ENCODE results near the gene GDPD5.

The GDPD5 gene

DNA sequence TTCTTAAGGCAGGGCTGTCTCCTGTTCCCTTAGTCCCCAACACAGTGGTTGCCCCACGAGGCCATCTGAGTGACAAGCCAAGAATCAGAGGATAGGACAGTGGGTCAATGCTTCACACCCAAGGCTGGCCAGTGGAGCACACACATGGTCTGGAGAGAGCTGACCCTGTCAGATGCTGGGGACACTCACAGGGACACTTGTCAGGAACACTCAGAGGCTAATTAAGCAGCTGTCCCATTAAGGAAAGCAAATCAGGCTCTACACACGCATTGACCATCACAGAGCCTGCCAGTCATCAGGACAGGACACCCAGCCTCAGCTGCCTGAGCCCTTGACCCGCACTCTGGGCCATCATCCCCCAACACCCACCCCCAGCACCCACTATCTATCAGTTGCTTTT, 18.2 kb downstream of the GDPD5 start:
- no peak overlapping the region; the same call in 1 of the 2 replicates for H3K27ac ChIP-seq
- TF ChIP-seq, protein P1, sequence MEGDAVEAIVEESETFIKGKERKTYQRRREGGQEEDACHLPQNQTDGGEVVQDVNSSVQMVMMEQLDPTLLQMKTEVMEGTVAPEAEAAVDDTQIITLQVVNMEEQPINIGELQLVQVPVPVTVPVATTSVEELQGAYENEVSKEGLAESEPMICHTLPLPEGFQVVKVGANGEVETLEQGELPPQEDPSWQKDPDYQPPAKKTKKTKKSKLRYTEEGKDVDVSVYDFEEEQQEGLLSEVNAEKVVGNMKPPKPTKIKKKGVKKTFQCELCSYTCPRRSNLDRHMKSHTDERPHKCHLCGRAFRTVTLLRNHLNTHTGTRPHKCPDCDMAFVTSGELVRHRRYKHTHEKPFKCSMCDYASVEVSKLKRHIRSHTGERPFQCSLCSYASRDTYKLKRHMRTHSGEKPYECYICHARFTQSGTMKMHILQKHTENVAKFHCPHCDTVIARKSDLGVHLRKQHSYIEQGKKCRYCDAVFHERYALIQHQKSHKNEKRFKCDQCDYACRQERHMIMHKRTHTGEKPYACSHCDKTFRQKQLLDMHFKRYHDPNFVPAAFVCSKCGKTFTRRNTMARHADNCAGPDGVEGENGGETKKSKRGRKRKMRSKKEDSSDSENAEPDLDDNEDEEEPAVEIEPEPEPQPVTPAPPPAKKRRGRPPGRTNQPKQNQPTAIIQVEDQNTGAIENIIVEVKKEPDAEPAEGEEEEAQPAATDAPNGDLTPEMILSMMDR (conservative IDR thresholded peaks at IDR 0.05): no peak

DNA sequence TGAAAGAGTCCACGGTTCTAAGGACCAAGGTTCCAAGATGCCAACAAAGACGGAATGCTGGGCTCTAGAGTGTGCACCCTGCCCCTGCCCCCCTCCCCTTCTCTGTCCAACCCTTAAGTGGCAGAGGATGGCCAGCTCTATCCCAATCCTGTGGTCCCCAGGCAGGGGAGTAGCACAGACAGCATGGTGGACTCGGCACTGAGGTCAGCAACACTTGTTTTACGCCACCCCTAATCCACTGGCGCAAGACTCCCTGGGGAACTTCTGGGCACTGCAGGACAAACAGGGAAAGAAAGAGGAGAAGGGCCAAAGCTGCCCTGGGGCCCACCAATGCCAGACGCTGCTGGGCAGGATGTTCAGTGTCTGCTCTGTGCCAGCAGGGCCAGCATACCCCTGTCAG, 18.9 kb downstream of the GDPD5 start:
- TF ChIP-seq, protein P1 (conservative IDR thresholded peaks at IDR 0.05): no peak
- H3K27ac ChIP-seq: no peak overlapping the region

DNA sequence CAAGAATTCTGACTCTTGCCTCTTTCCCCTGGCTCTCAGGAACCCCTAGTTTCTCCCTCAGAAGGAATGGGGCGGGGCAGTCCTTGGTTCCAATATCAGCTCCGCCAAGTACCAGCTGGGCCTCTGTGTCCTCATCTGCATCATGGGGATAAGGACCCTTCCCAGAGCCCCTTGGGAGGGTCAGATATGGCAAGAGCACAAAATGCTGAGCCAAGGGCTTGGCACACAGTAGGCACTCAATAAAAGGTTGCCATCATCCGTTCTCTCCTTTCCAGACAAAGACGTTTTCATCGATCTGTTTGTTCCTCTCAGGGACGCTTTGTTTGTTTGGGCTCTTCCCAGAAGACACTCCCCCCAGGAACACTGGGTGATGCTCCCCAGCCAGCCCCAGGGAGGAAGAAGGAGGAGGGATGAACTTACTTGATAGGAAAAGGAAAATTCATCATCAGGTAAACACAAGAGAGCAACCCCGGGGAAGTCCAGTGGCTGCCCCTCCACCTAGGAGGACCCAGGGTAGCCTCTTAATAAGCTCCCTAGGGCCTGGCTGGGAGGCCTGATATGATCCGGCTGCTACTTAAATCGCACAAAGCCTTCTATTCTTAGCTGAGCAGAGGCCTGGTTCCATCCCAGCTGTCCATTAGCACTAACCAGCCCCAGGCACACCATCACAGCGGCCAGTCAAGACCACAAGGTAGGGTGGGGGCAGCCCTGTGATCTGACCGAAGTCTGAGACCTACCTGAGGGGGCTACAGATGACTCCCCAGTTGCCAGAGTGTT, 19.6 kb downstream of the GDPD5 start:
- TF ChIP-seq, protein P1 (conservative IDR thresholded peaks at IDR 0.05): no peak
- no peak overlapping the region for H3K27ac ChIP-seq

GRCh38 chr11:75504501-75504900, 21.2 kb downstream of the GDPD5 start:
- TF ChIP-seq, protein P1 (conservative IDR thresholded peaks at IDR 0.05): no peak
- no peak overlapping the region for H3K27ac ChIP-seq

DNA sequence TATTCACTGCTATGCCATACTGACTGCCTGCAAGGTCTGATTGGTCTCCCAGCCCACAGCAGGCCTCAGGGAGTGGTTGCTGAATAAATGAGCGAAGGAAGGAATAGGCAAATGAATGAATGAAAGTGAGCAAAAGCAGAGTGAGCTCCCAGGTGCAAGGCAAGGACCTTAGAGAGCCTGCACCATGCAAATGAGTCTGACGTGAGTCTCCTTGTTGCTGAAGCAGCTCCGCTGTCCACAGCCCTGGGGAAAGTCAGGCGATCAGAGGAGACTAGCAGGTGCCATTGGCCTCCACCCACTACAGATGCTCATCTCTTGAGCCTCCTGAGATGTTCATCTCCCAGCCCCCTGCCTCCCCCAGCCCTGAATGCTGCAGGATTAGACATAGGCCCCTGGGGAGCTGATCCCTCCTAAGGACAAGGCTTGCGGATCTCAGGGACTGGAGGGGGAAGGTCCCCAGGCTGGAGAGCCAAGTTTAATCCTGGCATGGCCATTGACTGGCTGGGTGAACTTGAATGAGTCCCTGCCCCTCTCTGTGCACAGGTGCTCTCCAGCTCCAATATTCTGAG, 22.1 kb downstream of the GDPD5 start:
- no peak overlapping the region for H3K27ac ChIP-seq
- TF ChIP-seq, protein P1 (conservative IDR thresholded peaks at IDR 0.05): no peak

DNA sequence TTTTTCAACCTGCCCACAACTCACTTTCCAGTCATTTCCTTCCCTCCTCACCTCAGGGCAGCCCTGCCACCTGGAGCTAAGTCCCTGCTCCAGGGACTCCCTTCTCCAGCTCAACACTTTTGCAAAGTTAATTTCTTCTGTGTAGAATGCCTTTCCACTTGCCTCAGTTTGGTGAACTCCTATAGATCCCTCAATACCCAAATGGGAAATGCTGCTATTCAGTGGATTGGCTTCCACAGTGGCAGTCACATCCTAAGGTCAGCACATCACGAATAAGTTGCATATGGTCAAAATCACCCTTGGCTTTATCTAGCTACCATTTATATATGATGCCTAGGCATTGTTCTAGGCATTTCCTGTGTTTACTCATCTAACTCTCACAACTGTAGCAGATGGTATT, 23.6 kb downstream of the GDPD5 start:
- TF ChIP-seq, protein P1 (conservative IDR thresholded peaks at IDR 0.05): no peak

GRCh38 chr11:75500742-75501141, 25.0 kb downstream of the GDPD5 start:
- TF ChIP-seq, protein P1 (conservative IDR thresholded peaks at IDR 0.05): no peak
- H3K27ac ChIP-seq: no peak overlapping the region

More for the DNA sequence above, 23.6 kb downstream of the GDPD5 start:
- no peak overlapping the region for H3K27ac ChIP-seq

Measured in VCaP (cell line).